ENCODE results near the gene PROSER3.

DNA sequence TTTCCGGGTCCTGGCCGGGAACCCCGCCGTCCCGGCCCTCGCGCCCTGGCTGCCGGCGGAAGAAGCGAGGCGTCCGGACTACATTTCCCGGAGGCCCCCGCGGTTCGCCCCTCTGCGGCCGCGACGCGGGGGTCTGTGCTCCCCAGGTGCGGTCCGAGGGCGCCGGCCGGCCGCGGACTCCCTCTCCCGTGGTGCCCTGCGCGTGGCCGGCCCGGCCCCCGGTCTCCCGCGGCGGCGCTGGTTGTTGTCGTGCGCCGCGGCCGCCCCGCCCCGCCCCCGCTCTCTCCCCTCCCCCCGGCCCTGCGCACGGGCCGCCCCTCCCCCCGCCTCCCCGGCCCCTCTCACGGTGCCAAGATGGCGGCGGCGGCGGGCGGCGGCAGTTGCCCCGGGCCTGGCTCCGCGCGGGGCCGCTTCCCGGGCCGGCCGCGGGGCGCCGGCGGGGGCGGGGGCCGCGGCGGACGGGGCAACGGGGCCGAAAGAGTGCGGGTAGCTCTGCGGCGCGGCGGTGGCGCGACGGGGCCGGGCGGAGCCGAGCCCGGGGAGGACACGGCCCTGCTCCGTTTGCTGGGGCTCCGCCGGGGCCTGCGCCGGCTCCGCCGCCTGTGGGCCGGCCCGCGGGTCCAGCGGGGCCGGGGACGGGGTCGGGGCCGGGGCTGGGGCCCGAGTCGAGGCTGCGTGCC is 40.2 kb upstream of the PROSER3 start, which contains the start of gene KMT2B:
- TF ChIP-seq, protein P1, sequence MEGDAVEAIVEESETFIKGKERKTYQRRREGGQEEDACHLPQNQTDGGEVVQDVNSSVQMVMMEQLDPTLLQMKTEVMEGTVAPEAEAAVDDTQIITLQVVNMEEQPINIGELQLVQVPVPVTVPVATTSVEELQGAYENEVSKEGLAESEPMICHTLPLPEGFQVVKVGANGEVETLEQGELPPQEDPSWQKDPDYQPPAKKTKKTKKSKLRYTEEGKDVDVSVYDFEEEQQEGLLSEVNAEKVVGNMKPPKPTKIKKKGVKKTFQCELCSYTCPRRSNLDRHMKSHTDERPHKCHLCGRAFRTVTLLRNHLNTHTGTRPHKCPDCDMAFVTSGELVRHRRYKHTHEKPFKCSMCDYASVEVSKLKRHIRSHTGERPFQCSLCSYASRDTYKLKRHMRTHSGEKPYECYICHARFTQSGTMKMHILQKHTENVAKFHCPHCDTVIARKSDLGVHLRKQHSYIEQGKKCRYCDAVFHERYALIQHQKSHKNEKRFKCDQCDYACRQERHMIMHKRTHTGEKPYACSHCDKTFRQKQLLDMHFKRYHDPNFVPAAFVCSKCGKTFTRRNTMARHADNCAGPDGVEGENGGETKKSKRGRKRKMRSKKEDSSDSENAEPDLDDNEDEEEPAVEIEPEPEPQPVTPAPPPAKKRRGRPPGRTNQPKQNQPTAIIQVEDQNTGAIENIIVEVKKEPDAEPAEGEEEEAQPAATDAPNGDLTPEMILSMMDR (IDR thresholded peaks at IDR 0.05), result no peak
- no peak for TF ChIP-seq POLR2A (IDR thresholded peaks at IDR 0.05)

Measured in adrenal gland (tissue), 5 donors.